Activated naive CD4-positive, alpha-beta T cell treated with Interleukin-2 at 50 U/mL for 16 hours (primary cell): ENCODE results near the gene KITLG.
"Not testable (repeated sequence)": the region's sequence is repeated elsewhere in the genome, so short reads cannot be mapped to it uniquely, and the experiment has no call there.

ENCODE experiments used
- DNase-seq: peaks from one replicate; pipeline ENCODE4 v3.0.0-alpha.2; 2020

The KITLG gene

DNA sequence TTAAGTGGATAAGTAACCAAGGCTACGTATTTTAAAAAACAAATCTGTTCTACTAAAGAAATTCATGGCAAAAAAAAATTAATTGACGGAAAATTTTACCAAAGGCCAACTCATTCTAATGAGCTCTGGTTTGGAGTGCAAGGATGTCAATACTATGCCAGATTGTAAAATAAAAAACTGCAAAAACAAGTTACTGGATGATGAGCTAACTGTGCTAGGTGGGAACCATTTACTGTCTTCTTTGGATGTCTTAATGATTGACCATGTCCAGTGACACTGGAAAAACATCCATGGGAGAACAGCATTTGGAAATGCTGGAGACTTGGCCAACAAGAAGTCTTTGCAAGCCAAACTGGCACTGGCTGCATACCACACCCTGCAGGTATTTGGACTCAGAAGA lies 41.6 kb downstream of the KITLG start:
- DNase-seq: no peak

DNA sequence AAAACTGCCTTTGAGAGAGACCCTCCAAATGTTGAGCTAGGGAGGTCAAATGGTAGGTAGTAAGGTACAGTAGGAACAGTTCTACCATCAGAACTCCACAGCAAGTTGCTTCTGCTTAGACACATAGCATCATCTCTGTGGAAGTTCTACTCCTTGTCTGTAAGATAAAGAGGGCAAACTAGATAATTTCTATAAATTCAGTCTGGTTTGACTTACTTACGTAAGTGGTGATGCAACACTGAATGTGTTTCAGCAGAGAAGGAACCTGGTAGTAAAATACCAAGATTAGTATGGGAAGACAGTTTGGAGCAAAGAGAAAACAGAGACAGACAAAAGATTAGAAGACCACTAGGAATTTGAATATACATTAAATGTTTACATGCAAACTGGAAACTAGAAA lies 42.0 kb downstream of the KITLG start:
- no peak for DNase-seq

DNA sequence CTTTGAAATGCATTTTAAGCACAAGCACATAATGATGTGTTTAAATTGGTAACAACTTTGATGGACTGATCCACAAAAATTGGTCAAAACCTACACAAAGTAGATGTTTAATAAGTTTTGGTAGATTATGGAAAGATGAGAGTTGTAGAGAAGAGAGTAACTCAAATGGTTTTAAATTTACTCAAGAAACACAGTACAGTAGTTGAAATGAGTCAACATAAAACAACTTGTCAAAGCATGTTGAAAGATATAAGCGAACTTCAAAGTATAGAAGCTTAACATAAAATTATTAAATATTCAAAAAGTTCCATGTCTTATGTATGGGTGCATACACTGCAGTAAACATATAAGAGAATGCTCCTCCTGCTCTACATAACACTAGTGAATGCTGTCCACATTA lies 49.4 kb downstream of the KITLG start:
- DNase-seq: no peak

- DNase-seq: no peak
Observed at GRCh38 chr12:88529531-88530488, 50.5 kb downstream of the KITLG start.

- no peak for DNase-seq
Observed at GRCh38 chr12:88522961-88523360, 57.3 kb downstream of the KITLG start.

DNA sequence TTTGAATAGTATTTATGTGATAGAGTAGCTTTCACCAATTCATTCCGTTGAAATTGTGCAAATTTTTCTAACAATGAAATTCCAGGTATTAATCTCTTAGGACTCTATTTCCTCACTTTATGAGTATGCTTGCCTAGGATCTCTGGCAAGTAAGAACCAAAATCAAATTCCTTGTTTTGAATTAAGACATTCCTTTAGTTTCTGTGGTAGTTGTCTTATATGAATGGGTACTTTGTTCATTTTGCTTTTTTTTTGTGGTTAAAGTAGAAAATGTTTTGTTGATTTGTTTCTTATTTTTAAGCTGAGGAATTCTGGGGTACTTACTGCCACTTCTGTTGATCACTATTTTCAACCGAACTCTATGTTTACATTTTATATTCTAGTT lies 59.8 kb downstream of the KITLG start:
- no peak for DNase-seq

- DNase-seq: no peak
Observed at GRCh38 chr12:88519802-88520435, 60.4 kb downstream of the KITLG start.

DNA sequence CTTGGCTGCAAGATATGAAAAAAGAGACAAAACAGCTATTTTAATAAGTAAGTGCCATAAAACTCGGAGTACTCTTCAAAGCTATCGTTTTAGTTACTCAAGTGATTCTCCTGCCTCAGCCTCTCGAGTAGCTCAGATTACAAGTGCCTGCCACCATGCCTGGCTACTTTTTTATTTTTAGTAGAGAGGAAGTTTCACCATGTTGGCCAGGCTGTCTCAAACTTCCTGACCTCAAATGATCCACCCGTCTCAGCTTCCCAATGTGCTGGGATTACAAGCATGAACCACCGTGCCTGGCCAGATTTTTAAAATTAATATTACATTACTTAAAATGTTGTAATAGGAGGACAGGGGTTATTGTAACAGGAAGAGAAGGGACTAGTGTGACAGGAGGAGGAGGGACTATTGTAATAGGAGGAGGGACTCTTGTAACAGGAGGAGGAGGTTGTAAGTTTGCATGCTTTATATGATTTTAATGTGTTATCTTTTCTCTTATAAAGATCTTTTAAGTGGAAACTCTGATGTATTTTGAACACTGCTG lies 61.3 kb downstream of the KITLG start:
- DNase-seq: no peak

DNA sequence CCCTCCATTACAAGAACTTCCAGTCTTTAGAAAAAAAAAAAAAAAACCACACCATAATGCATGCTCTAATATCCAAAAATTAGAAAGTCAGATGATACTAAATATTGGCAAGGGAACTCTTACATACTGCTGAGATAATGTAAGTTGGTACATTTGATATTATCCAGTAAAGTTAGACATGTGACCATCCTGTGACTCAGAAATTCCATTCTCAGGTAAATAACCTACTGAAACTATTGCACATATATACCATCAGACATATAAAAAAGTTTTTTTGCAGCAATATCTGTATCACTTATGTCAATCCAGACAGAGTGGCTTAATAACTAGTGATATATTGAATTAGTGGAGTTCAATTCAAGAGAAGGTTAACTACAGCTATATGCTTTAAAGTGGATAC lies 63.5 kb downstream of the KITLG start:
- DNase-seq: no peak

DNA sequence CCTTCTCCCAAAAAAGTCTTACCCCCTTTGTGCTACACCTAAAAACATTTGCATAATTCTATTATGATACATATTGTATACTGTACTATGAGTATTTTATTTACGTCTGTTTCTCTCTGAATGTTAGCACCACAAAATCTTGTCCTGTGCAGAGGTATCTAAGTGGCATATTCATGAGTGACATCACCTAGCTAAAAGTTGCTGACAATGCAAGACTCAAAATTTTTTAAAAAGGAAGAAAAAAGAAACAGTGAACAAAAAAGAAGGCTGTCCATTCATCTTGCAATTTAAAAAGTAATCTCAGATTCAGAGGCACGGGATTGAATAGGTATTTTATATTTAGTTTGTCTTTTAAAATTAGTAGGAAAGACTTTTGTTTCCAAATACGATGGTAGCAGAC lies 69.4 kb downstream of the KITLG start:
- no peak for DNase-seq

- DNase-seq: no peak
Observed at GRCh38 chr12:88509851-88510250, 70.4 kb downstream of the KITLG start.

DNA sequence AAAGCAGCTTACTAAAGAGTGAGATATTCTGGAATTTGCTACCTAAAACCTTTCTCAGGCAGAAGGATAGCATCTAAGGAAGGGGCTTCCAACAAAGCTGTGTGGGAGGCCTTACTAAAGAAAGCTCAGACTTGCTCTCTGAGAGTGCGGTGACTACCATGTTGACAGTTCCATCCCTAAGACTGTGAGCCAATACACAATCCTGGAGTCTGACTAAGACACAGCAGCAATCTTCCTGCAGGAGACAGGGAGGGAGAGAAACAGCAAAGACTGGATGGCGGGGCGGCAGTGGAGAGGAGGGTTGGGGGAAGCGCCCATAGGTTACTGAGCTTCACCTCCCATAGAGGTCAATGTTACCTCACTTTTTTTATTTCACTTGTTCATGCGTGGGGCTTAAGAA lies 70.9 kb downstream of the KITLG start:
- DNase-seq: no peak

DNA sequence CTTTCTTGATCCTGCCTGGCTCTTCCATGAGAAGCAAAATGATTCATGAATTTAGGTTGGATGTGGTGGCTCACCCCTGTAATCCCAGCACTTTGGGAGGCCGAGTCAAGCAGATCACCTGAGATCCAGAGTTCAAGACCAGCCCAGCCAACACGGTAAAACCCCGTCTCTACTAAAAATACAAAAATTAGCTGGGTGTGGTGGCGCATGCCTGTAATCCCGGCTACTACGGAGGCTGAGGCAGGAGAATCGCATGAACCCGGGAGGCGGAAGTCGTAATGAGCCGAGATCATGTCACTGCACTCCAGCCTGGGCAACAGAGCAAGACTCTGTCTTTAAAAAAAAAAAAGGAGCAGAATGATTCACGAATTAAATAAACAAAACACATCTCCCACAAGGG lies 72.4 kb downstream of the KITLG start:
- not testable (repeated sequence) for DNase-seq

- DNase-seq: no peak
Observed at GRCh38 chr12:88507270-88507669, 73.0 kb downstream of the KITLG start.

GRCh38 chr12:88505696-88506095 lies 74.6 kb downstream of the KITLG start:
- DNase-seq: no peak

DNA sequence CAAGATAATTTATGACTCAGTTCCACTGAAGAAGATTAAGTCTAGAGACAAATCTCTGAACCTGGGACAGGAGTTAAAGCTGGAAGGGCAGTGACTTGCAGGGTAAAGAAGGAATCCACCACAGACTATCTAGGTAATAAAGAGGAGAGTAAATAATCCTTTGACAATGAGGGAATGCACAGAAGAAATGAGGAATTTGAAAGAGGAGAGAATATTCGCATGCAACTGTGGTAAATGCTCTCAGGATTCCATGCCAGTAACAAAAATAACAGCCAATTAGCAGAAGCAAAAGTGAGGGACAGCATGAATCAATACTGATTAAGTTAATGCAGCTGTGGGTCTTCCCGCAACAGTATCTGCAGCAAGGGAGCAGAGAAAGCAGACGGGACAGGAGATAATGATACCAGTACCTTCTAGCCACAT lies 77.0 kb downstream of the KITLG start:
- no peak for DNase-seq

- DNase-seq: no peak
Observed at GRCh38 chr12:88501972-88502938, 78.0 kb downstream of the KITLG start.

- DNase-seq: no peak
Observed at GRCh38 chr12:88496891-88497371, 83.3 kb downstream of the KITLG start.

DNA sequence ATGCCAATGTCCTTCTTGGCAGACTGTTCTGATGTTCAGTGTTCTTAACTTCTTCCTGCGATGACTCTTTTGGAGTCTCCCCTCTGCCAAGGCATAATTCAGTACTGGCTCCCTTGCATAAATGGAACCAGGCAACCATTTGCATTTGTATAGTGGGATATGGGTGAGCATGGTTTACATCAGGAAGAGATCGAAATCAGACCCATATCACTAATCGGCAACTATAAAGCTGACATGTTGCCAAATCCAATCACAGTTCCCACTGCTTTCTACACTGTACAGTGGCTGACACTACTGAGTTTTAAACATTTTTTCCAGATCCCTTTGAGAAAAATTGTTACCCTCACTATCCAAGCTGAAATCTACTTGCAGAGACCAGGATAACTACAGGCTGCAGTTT lies 83.8 kb downstream of the KITLG start:
- no peak for DNase-seq

DNA sequence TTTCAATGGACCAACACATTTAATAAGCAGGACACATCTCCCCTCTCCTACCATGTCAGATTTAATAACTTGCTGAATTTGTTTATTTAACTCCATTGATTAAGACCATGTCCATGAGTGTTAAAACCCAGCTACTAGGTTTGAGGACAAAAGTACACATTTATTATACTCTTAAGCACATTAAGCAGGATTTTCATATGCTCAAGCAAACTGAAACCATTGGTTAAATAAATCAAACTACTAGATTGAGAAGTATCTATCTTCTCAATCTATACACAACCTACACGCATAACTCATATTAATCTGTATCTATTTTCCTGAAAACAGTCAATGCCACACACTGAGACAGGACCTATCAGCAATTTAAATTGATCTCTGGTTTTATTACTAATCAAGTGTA lies 85.2 kb downstream of the KITLG start:
- DNase-seq: no peak

DNA sequence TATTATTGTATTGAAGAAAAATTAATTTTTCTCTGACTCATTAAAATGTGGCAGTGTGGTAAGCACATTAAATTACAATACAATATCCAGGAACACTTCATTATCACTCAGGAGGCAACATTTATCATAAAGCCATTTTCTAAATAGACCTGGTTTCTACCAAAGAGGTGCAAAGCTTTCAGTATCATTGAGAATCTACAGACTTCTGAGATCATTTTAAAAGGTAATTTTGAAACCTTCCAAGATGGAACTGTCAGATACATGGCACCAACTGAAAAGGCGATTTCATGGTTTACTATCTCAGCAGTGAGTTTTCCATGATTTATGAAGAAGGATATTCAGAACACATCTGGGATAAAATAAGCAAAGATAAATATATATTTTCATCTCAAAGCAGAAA lies 85.8 kb downstream of the KITLG start:
- DNase-seq: no peak

GRCh38 chr12:88493636-88494035 lies 86.6 kb downstream of the KITLG start:
- no peak for DNase-seq

DNA sequence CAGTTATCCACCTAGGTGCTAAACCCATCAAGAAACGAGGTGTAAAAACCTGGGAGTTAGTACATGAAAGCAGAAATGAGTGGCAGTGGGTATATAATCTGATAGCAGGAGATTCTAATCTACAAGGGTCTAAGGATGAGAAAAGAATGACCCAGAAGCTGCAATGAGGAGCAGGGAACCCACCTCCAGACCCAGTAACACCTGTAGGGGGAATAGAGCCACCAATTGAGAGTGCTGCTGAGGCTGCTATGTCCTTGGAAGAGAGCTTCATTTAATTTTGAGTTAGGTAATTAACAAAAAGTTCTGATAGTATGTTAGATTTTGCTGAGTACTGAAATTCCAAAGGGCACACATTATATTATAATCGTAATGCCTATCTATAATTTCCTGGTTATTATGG lies 89.8 kb downstream of the KITLG start:
- DNase-seq: no peak
